HEK293T (cell line): ENCODE data around the gene DET1.

ENCODE experiments used
- BHLHE40 ChIP-seq: fragments of 450-650 bp; IDR thresholded peaks from 2 replicates; pipeline ENCODE4 v1.6.1; 2016; ENCODE audit warnings: mild to moderate bottlenecking, moderate library complexity, borderline replicate concordance
- CTBP1 ChIP-seq: fragments of 450-650 bp; IDR thresholded peaks from 2 replicates; pipeline ENCODE4 v1.6.1; 2016; ENCODE audit warnings: borderline replicate concordance
- ELF4 ChIP-seq: fragments of 450-650 bp; IDR thresholded peaks from 2 replicates; pipeline ENCODE4 v1.6.1; 2017; ENCODE audit warnings: antibody characterized with exemption
- FOXK2 ChIP-seq: fragments of 450-650 bp; IDR thresholded peaks from 2 replicates; pipeline ENCODE4 v1.6.1; 2016; ENCODE audit warnings: mild to moderate bottlenecking
- FOXM1 ChIP-seq: fragments of 450-650 bp; IDR thresholded peaks from 2 replicates; pipeline ENCODE4 v1.6.1; 2017; ENCODE audit warnings: mild to moderate bottlenecking, borderline replicate concordance
- HDGF ChIP-seq: fragments of 450-650 bp; IDR thresholded peaks from 2 replicates; pipeline ENCODE4 v1.6.1; 2017; ENCODE audit warnings: antibody characterized with exemption, borderline replicate concordance
- LEF1 ChIP-seq: fragments of 450-650 bp; IDR thresholded peaks from 2 replicates; pipeline ENCODE4 v1.6.1; 2017; ENCODE audit warnings: mild to moderate bottlenecking, borderline replicate concordance
- SP1 ChIP-seq: fragments of 450-650 bp; IDR thresholded peaks from 2 replicates; pipeline ENCODE4 v1.6.1; 2017
- TARDBP ChIP-seq: fragments of 450-650 bp; IDR thresholded peaks from 2 replicates; pipeline ENCODE4 v1.6.1; 2016
- ZNF384 ChIP-seq: fragments of 450-650 bp; IDR thresholded peaks from 2 replicates; pipeline ENCODE4 v1.6.1; 2016

DNA sequence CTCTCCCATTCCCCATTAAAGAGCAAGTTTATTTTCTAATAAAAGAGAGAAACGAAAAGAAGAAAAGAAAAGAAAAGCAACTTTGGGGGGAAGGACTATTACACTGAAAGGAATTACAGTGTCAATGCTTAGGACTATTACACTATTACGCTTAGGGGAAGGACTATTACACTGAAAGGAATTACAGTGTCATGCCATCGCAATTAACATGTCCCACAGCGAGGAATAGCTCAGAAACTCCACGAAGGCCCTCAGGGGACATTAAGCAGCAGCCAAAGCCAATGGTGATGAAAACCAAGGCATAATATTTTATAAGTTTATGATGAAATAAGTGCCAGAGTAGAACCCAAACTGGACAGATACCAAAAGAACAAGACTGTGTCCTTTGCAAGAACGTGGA lies 22.1 kb upstream of the DET1 start:
- TF ChIP-seq ZNF384 (no peak), FOXM1 (no peak), LEF1 (no peak), ELF4 (no peak), FOXK2 (no peak), SP1 (no peak), CTBP1 (no peak), HDGF (no peak), TARDBP (no peak), BHLHE40 (no peak)
